Measurements from ENCODE around the gene COL6A2. TPM values are rescaled to one million over a fixed set of nuclear protein-coding genes. Genes with fewer than 3 reads are reported as not detected.
A peak's percentile ranks its signal among the peaks of the same experiment; 100 is the strongest.

COL6A2 gene
- total RNA-seq, 1 experiment from 2014 or later = 129 TPM

DNA sequence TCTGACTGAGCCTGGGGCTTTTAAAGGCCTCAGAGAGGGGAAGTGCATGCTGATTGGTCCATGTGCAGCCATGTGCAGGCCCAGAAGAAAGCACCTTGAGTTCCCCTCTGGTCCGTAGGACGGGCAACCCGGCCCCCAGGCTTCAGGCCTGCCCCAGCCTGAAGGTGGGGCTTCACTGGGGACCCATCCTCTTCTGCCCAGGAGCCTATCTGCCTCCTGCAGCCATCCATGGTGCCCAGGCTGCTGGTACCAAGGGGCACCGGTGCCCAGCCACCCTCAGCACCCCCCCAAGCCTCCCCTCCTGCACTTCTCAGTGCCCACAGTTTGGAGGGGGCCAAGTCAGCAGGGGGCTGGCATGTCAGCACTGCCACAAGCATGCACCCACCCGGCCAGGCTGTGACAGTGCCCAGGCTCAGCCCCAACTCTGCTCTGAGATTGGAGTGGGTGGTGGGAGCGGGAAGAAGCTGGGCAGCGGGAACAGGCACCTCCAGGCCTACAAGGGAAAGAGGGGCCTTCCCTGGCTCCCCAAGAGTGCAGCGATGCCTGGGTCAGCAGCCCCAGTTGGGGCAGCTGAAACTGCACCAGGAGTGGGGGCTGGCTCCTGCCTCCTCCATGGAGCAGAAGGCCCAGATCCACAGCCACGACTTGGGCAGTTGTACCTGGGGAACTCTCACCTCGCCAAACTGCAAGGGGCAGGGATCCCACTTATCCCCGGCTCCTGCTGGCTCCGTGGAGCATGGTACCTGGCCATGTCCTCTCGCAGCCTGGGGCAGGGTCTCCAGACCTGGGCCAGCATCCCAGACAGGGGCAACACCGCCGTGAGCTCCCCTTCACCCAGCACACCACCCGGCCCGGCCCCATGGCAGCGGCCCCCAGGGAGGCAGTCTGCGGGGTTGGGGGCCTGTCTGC lies 11.7 kb downstream of the COL6A2 start:
- Histone ChIP-seq H3K23me2 (ENCODE audit: insufficient read length, low read depth, low read length, poor library complexity, severe bottlenecking) (no peaks in the 10 kb centered on the region), H4K5ac (ENCODE audit: insufficient read length, low read depth, low read length) (no peak overlapping the region), H4K8ac (replicated peaks; ENCODE audit: insufficient read length, low read depth, low read length) (no peak overlapping the region), H3K27ac (ENCODE audit: insufficient read length, low read depth, low read length) (no peak overlapping the region), H2AK5ac (ENCODE audit: insufficient read length, low read length) (no peak overlapping the region), H3K4me1 (ENCODE audit: insufficient read depth, low read length) (no peaks in the 10 kb centered on the region), H4K91ac (ENCODE audit: insufficient read length, low read depth, low read length) (no peak overlapping the region), H2BK5ac (ENCODE audit: insufficient read length, low read length) (no peak overlapping the region), H3K23ac (ENCODE audit: insufficient read length, low read depth, low read length) (no peak overlapping the region), H3K4ac (ENCODE audit: low read depth, low read length) (no peak overlapping the region), H3K9me3 (ENCODE audit: control insufficient read depth, low read depth, low read length) (no peaks in the 10 kb centered on the region), H3K4me2 (ENCODE audit: insufficient read depth, insufficient read length, low read length) (no peak overlapping the region), H3K18ac (ENCODE audit: insufficient read length, low read depth, low read length) (no peak overlapping the region), H3K14ac (ENCODE audit: insufficient read depth, low read length) (no peak overlapping the region), H4K20me1 (ENCODE audit: control insufficient read depth, insufficient read depth, insufficient read length) (no peaks in the 10 kb centered on the region), H2BK12ac (ENCODE audit: insufficient read length, low read depth, low read length) (no peak overlapping the region), H2AFZ (ENCODE audit: low read length) (no peak overlapping the region), H3T11ph (ENCODE audit: low read length) (no peak overlapping the region), H3K27me3 (ENCODE audit: insufficient read depth, low read length) (no peaks in the 10 kb centered on the region), H3K9ac (ENCODE audit: extremely low read depth, insufficient read length, low read length) (no peak overlapping the region), H2BK15ac (ENCODE audit: low read depth, low read length) (no peak overlapping the region), H2BK20ac (ENCODE audit: low read depth, low read length, poor library complexity, severe bottlenecking) (no peak overlapping the region), H2BK120ac (ENCODE audit: low read depth, low read length, poor library complexity, severe bottlenecking) (no peak overlapping the region), H3K79me2 (ENCODE audit: insufficient read depth, low read length) (no peaks in the 10 kb centered on the region), H3K79me1 (ENCODE audit: insufficient read depth, low read depth, low read length, poor library complexity, severe bottlenecking) (no peaks in the 10 kb centered on the region), H3K56ac (ENCODE audit: insufficient read length, low read depth, low read length) (no peak overlapping the region)
- no CpG with 5 or more reads among the region's 19 CpGs for WGBS (ENCODE audit: extremely low coverage, insufficient read length, low lambda C conversion rate)
- TF ChIP-seq, protein P1, sequence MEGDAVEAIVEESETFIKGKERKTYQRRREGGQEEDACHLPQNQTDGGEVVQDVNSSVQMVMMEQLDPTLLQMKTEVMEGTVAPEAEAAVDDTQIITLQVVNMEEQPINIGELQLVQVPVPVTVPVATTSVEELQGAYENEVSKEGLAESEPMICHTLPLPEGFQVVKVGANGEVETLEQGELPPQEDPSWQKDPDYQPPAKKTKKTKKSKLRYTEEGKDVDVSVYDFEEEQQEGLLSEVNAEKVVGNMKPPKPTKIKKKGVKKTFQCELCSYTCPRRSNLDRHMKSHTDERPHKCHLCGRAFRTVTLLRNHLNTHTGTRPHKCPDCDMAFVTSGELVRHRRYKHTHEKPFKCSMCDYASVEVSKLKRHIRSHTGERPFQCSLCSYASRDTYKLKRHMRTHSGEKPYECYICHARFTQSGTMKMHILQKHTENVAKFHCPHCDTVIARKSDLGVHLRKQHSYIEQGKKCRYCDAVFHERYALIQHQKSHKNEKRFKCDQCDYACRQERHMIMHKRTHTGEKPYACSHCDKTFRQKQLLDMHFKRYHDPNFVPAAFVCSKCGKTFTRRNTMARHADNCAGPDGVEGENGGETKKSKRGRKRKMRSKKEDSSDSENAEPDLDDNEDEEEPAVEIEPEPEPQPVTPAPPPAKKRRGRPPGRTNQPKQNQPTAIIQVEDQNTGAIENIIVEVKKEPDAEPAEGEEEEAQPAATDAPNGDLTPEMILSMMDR (conservative IDR thresholded peaks at IDR 0.05) = no peak
- Mint-ChIP-seq H3K36me3 (ENCODE audit: insufficient read depth in 1 of 3, low read depth in 3 of 3) (peaks cover 25 to 52% (median 31%) of the 10 kb centered on the region in 3 experiments), H3K4me3 (no peak overlapping the region), H3K4me1 (peaks cover 13% of the 10 kb centered on the region in 2 experiments), H3K27ac (no peak overlapping the region), H3K27me3 (ENCODE audit: low read depth) (no peaks in the 10 kb centered on the region), H3K9me3 (peaks cover 28 to 32% of the 10 kb centered on the region in 2 experiments)
- peak; percentile 23 for DNase-seq

All from H9 (cell line).